IMR-90 (cell line): Measurements from ENCODE around the gene CDH23. TPM values are rescaled to one million over a fixed set of nuclear protein-coding genes. Genes with fewer than 3 reads are reported as not detected.

Experiments used
- ATAC-seq: fragments of 200-7000 bp; cut with Tn5 transposase; 2 replicates; pipeline ENCODE4 v1.9.1; 2020; ENCODE audit warnings: low read depth, mild to moderate bottlenecking, moderate library complexity
- BruUV-seq: library from RNA; stranded (reverse); fragments of 400-500 nt; replicated peaks from 2 replicates; lab custom pipeline; 2021; lab: Mats Ljungman, UMichigan
- CTCF ChIA-PET: fragments of 300-600 bp; formaldehyde crosslinking; extraction: SDS; loops from one replicate; lab custom pipeline; 2021; ENCODE audit warnings: antibody characterized with exemption; lab: Yijun Ruan, JAX
- POLR2A ChIA-PET: fragments of 300-600 bp; sonication (Branson Sonifier 250); formaldehyde crosslinking; loops from one replicate; lab custom pipeline; 2022; ENCODE audit warnings: antibody characterized with exemption; ENCODE audit not compliant: unreplicated experiment; lab: Charles Lee
- DNase-seq: peaks from one replicate; pipeline ENCODE4 v3.0.0; 2013
- H2AFZ ChIP-seq: replicated peaks from 2 replicates; pipeline ENCODE3; 2013; ENCODE audit warnings: low read length, mild to moderate bottlenecking; ENCODE audit not compliant: poor library complexity
- H2AK5ac ChIP-seq: 2 replicates; pipeline ENCODE4 v1.6.1; 2013; ENCODE audit warnings: low read depth, low read length, inconsistent platforms
- H2AK9ac ChIP-seq: replicated peaks from 2 replicates; pipeline ENCODE3; 2013; ENCODE audit warnings: mild to moderate bottlenecking, low read depth, low read length, moderate library complexity; ENCODE audit not compliant: poor library complexity
- H2BK120ac ChIP-seq: 2 replicates; pipeline ENCODE4 v1.6.1; 2013; ENCODE audit warnings: low read depth, low read length, inconsistent platforms
- H2BK15ac ChIP-seq: 3 replicates; pipeline ENCODE4 v1.6.1; 2013; ENCODE audit warnings: low read depth, low read length, inconsistent platforms
- H2BK20ac ChIP-seq: 2 replicates; pipeline ENCODE4 v1.6.1; 2013; ENCODE audit warnings: low read depth, mild to moderate bottlenecking, inconsistent platforms, low read length, moderate library complexity
- H2BK5ac ChIP-seq: 2 replicates; pipeline ENCODE4 v1.6.1; 2013; ENCODE audit warnings: mild to moderate bottlenecking, low read depth, low read length, inconsistent platforms; ENCODE audit not compliant: poor library complexity, severe bottlenecking
- H3K14ac ChIP-seq: replicated peaks from 2 replicates; pipeline ENCODE4 v1.6.1; 2013; ENCODE audit warnings: low read depth, low read length, inconsistent platforms
- H3K18ac ChIP-seq: 2 replicates; pipeline ENCODE4 v1.6.1; 2013; ENCODE audit warnings: low read depth, low read length, control low read depth
- H3K23ac ChIP-seq: 2 replicates; pipeline ENCODE4 v1.6.1; 2013; ENCODE audit warnings: low read depth, low read length, inconsistent platforms
- H3K27ac ChIP-seq: 2 replicates; pipeline ENCODE4 v1.5.1; 2013; ENCODE audit warnings: mild to moderate bottlenecking, control low read depth, low read length; ENCODE audit not compliant: insufficient read depth
- H3K27me3 ChIP-seq: 2 replicates; pipeline ENCODE4 v1.6.1; 2013; ENCODE audit warnings: low read length; ENCODE audit not compliant: control insufficient read depth, insufficient read depth
- H3K36me3 ChIP-seq: 2 replicates; pipeline ENCODE4 v1.6.1; 2013; ENCODE audit warnings: low read length, mixed read lengths; ENCODE audit not compliant: control insufficient read depth, insufficient read depth
- H3K4ac ChIP-seq: 2 replicates; pipeline ENCODE4 v1.6.1; 2013; ENCODE audit warnings: low read depth, low read length, inconsistent platforms
- H3K4me1 ChIP-seq: 2 replicates; pipeline ENCODE4 v1.6.1; 2013; ENCODE audit warnings: low read length, mixed read lengths; ENCODE audit not compliant: control insufficient read depth, insufficient read depth
- H3K4me2 ChIP-seq: 2 replicates; pipeline ENCODE4 v1.6.1; 2013; ENCODE audit warnings: low read depth, mild to moderate bottlenecking, control low read depth, low read length, moderate library complexity
- H3K4me3 ChIP-seq: 2 replicates; pipeline ENCODE4 v1.5.1; 2013; ENCODE audit warnings: low read depth, mild to moderate bottlenecking, control low read depth, low read length, moderate library complexity; ENCODE audit not compliant: insufficient read depth
- H3K56ac ChIP-seq: 2 replicates; pipeline ENCODE4 v1.6.1; 2013; ENCODE audit warnings: low read length, inconsistent platforms; ENCODE audit not compliant: insufficient read depth; ENCODE audit errors: extremely low read depth
- H3K79me1 ChIP-seq, 2 experiments: 2 replicates each; pipeline ENCODE4 v1.6.1; 2013; ENCODE audit warnings: low read length in 2 of 2, inconsistent platforms in 1 of 2, low read depth in 1 of 2
- H3K9ac ChIP-seq: 2 replicates; pipeline ENCODE4 v1.6.1; 2013; ENCODE audit warnings: low read depth, low read length, control low read depth
- H3K9me1 ChIP-seq: 2 replicates; pipeline ENCODE4 v1.6.1; 2013; ENCODE audit warnings: low read length, inconsistent platforms; ENCODE audit not compliant: insufficient read depth
- H3K9me3 ChIP-seq: 2 replicates; pipeline ENCODE4 v1.6.1; 2013; ENCODE audit warnings: low read length; ENCODE audit not compliant: control insufficient read depth, insufficient read depth
- H4K20me1 ChIP-seq: 2 replicates; pipeline ENCODE4 v1.6.1; 2013; ENCODE audit warnings: low read length, inconsistent platforms; ENCODE audit not compliant: insufficient read depth
- H4K5ac ChIP-seq: 2 replicates; pipeline ENCODE4 v1.6.1; 2013; ENCODE audit warnings: mild to moderate bottlenecking, low read depth, low read length, control low read depth
- H4K8ac ChIP-seq, 2 experiments: 2 replicates each; pipeline ENCODE4 v1.6.1; 2013; ENCODE audit warnings: low read depth in 2 of 2, low read length in 2 of 2, control low read depth in 1 of 2, inconsistent platforms in 1 of 2
- H4K91ac ChIP-seq: 2 replicates; pipeline ENCODE4 v1.6.1; 2013; ENCODE audit warnings: low read depth, low read length, inconsistent platforms; ENCODE audit not compliant: insufficient read depth
- BHLHE40 ChIP-seq: fragments of 150-350 bp; IDR thresholded peaks from 2 replicates; pipeline ENCODE4 v1.6.1; 2016; ENCODE audit warnings: mild to moderate bottlenecking, low read depth, low read length
- CEBPB ChIP-seq: IDR thresholded peaks from 2 replicates; pipeline ENCODE4 v1.6.1; 2012; ENCODE audit warnings: low read depth, low read length, improper control_type of control experiment
- CHD1 ChIP-seq: IDR thresholded peaks from 2 replicates; pipeline ENCODE4 v1.6.1; 2012; ENCODE audit warnings: low read depth, low read length, improper control_type of control experiment
- CTCF ChIP-seq: conservative IDR thresholded peaks from 2 replicates; pipeline ENCODE4 v1.5.1; 2012; ENCODE audit warnings: mild to moderate bottlenecking, low read depth, low read length, improper control_type of control experiment
- ELK1 ChIP-seq: fragments of 150-350 bp; IDR thresholded peaks from 2 replicates; pipeline ENCODE4 v1.6.1; 2016; ENCODE audit warnings: low read depth, mild to moderate bottlenecking, low read length, moderate library complexity, borderline replicate concordance
- MAZ ChIP-seq: IDR thresholded peaks from 2 replicates; pipeline ENCODE4 v1.6.1; 2012; ENCODE audit warnings: low read depth, mild to moderate bottlenecking, low read length, improper control_type of control experiment, moderate library complexity, borderline replicate concordance
- POLR2A ChIP-seq: IDR thresholded peaks from 2 replicates; pipeline ENCODE4 v1.6.1; 2012; ENCODE audit warnings: mild to moderate bottlenecking, low read depth, low read length
- RFX5 ChIP-seq: IDR thresholded peaks from 2 replicates; pipeline ENCODE4 v1.8.0; 2012; ENCODE audit warnings: low read depth, mild to moderate bottlenecking, low read length, moderate library complexity
- USF2 ChIP-seq: fragments of 150-350 bp; IDR thresholded peaks from 2 replicates; pipeline ENCODE4 v1.6.1; 2017; ENCODE audit warnings: mild to moderate bottlenecking, antibody characterized with exemption, low read length, low read depth
- WGBS, 2 experiments: methylation state at CpG; one replicate each; pipeline versions ENCODE4 v1.1.5 to v1.1.7; 2013; ENCODE audit warnings: missing lambda C conversion rate in 2 of 2; ENCODE audit not compliant: insufficient read length in 1 of 2; ENCODE audit errors: extremely low coverage in 2 of 2; 5-methylcytosine and 5-hydroxymethylcytosine counted together
- dilution Hi-C: fragments of 300-500 bp; cut with HindIII; formaldehyde crosslinking; loops from one replicate; pipeline ENCODE4 v1.14.3; 2018; ENCODE audit warnings: low sequenced_read_pairs; ENCODE audit not compliant: unreplicated experiment
- in situ Hi-C: fragments of 300-500 bp; cut with MboI; formaldehyde crosslinking; loops from 3 replicates; pipeline ENCODE4 v1.14.3; 2019; ENCODE audit warnings: low sequenced_read_pairs, inconsistent platforms, mixed read lengths
- intact Hi-C: fragments of 100-400 bp; cut with micrococcal nuclease; formaldehyde crosslinking; loops from 2 replicates; pipeline ENCODE4 v1.10.0; 2022
- polyA plus RNA-seq, 3 experiments: library from polyadenylated mRNA; depleted of rRNA; stranded (reverse); fragments of >200 nt; gene quantifications; 2 replicates each; pipeline ENCODE4 v1.2.3, GENCODE V29; 2012; ENCODE audit warnings: low replicate concordance in 1 of 3
- total RNA-seq: library from RNA; depleted of rRNA; stranded (reverse); fragments of >200 nt; gene quantifications from 2 replicates; pipeline ENCODE4 v1.2.3, GENCODE V29; 2012

CDH23 gene
- total and polyA plus RNA-seq, 2 of the 4 experiments (the other 2 are of a cell fraction) = under 0.01 to 0.03 TPM

- Histone ChIP-seq H3K27ac (no peak overlapping the region), H3K4me2 (no peak overlapping the region), H3K27me3 (peaks cover 23% of the 10 kb centered on the region), H3K18ac (no peak overlapping the region), H2AK9ac (no peak overlapping the region), H4K8ac (no peak overlapping the region), H3K4ac (no peak overlapping the region), H3K4me3 (no peak overlapping the region), H2BK5ac (no peak overlapping the region), H2BK120ac (no peak overlapping the region), H3K9me1 (no peaks in the 10 kb centered on the region), H4K91ac (no peak overlapping the region), H3K9me3 (no peaks in the 10 kb centered on the region), H2BK20ac (no peak overlapping the region), H3K79me1 (no peaks in the 10 kb centered on the region), H3K9ac (no peak overlapping the region), H2AK5ac (no peak overlapping the region), H2AFZ (no peak overlapping the region), H3K14ac (no peak overlapping the region), H3K36me3 (no peaks in the 10 kb centered on the region), H3K23ac (no peak overlapping the region), H4K5ac (no peak overlapping the region), H3K56ac (no peak overlapping the region), H3K4me1 (no peaks in the 10 kb centered on the region), H4K20me1 (no peaks in the 10 kb centered on the region), H2BK15ac (no peak overlapping the region)
- ATAC-seq (no peak), DNase-seq (no peak)
- BruUV-seq = no TSS peak
- intact Hi-C loops = no loop called here
- TF ChIP-seq MAZ (no peak), POLR2A (no peak), BHLHE40 (no peak), CEBPB (no peak), RFX5 (no peak), ELK1 (no peak), USF2 (no peak), CTCF (no peak), CHD1 (no peak)
- WGBS, 2 experiments = 63% methylated on average over 1 of the region's 6 CpGs; no CpG with 5 or more reads in 1 of the 2 experiments
- ChIA-PET POLR2A (no interaction called here), CTCF (no interaction called here)
- dilution Hi-C loops = no loop called here
- in situ Hi-C loops = no loop called here
Observed at GRCh38 chr10:71426058-71426605, 29.4 kb downstream of the CDH23 start.
